ENCODE data around the gene RNF14.

RNF14 gene

DNA sequence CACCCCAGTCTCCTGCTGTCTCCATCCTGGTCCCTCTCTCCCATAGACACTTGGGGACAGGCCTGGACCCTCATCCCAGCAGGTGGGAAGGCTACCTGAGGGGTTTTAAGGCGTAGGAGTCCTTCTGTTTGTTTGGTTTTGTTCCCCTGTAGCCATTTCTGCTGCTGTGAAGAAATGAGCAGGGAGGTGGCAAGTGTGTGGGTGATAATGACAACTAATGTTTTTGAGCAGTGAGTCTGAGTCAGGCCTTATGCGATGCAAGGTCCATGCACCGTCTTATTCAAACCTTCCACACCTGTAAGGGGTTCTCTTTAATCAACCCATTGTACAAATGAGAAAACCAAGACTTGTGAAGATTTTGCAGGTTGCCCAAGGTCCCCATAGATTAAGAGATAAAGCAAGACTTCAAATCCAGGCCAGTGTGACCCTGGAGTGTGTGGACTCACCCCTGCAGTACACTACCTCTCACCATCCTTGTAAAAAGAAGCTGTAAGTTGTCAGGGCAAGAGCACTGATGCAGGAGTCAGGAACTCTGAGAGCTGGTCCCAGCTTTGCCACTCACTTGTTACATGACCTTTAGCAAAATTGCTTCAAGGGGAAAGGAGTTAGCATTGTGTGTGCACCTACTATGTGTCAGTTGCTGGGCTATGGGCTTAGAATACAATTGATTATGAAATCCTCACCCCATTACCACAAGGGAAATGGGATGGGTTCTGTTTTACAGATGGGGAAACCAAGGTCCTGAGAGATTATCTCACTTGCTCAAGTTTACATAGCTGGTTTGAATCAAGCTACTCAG lies 18.5 kb upstream of the RNF14 start:
- Histone ChIP-seq H3K27ac (no peak overlapping the region), H3K27me3 (replicated peaks) (no peaks in the 10 kb centered on the region), H3K4me3 (ENCODE audit: low read depth, low read length) (no peak overlapping the region), H3K36me3 (replicated peaks) (no peaks in the 10 kb centered on the region)
- DNase-seq, result no peak
- TF ChIP-seq, protein P1, sequence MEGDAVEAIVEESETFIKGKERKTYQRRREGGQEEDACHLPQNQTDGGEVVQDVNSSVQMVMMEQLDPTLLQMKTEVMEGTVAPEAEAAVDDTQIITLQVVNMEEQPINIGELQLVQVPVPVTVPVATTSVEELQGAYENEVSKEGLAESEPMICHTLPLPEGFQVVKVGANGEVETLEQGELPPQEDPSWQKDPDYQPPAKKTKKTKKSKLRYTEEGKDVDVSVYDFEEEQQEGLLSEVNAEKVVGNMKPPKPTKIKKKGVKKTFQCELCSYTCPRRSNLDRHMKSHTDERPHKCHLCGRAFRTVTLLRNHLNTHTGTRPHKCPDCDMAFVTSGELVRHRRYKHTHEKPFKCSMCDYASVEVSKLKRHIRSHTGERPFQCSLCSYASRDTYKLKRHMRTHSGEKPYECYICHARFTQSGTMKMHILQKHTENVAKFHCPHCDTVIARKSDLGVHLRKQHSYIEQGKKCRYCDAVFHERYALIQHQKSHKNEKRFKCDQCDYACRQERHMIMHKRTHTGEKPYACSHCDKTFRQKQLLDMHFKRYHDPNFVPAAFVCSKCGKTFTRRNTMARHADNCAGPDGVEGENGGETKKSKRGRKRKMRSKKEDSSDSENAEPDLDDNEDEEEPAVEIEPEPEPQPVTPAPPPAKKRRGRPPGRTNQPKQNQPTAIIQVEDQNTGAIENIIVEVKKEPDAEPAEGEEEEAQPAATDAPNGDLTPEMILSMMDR (IDR thresholded peaks at IDR 0.05; ENCODE audit: low read depth, low read length, missing control alignments), result no peak
- in situ Hi-C loops (cut with HindIII; ENCODE audit: low pct_ligation_motif_present, low sequenced_read_pairs), result no loop called here

DNA sequence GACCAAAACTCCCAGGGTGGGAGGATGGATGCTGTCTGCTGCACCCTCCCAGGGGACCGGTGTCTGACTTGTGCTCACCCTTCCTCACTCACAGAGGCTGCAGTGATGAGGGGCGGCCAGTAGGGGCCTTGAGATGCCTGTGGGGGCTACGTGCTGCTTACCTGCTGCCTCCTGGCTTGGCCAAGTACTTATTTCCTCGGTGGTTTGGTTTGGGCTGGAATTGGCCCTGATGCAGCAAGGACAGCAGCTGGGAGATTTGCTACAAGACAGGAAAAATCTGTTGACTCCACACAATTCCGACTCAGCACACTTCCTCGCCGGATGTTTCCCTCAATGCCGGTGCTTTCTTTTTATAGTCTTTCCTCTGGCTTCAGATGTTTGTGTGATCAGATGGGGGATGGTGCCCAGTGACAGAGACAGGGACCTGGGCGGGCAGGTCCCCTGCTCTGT lies 17.5 kb upstream of the RNF14 start:
- in situ Hi-C loops (cut with HindIII; ENCODE audit: low pct_ligation_motif_present, low sequenced_read_pairs), result no loop called here
- DNase-seq, result no peak
- no peaks in the 10 kb centered on the region for H3K27me3 ChIP-seq (replicated peaks)

DNA sequence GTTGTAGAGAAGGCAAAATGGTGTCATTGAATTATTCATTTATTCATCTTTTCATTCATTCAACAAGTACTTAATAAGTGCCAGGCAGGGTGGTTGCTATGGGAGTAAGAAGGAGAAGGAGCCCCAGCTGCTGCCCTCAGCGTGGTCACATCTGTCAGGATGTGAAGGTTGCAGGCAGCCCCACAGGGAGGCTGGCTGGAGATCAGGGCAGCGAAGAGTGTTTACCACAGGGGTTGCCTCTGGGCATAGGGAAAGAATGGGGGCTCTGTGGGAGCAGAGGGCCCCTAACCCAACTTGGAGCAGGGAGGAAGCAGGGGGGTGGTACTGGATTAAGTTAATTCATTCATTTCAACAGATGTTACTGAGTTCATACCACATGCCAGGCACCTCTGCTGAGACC lies 16.9 kb upstream of the RNF14 start:
- Histone ChIP-seq H3K27me3 (replicated peaks) (no peaks in the 10 kb centered on the region), H3K36me3 (replicated peaks) (no peaks in the 10 kb centered on the region), H3K4me3 (ENCODE audit: low read depth, low read length) (no peak overlapping the region), H3K27ac (no peak overlapping the region)
- in situ Hi-C loops (cut with HindIII; ENCODE audit: low pct_ligation_motif_present, low sequenced_read_pairs), result no loop called here
- TF ChIP-seq, protein P1 (IDR thresholded peaks at IDR 0.05; ENCODE audit: low read depth, low read length, missing control alignments), result no peak
- DNase-seq, result no peak

More for the DNA sequence above, 17.5 kb upstream of the RNF14 start:
- H3K36me3 ChIP-seq (replicated peaks), result no peaks in the 10 kb centered on the region
- H3K4me3 ChIP-seq (ENCODE audit: low read depth, low read length), result no peak overlapping the region
- H3K27ac ChIP-seq, result no peak overlapping the region
- TF ChIP-seq, protein P1 (IDR thresholded peaks at IDR 0.05; ENCODE audit: low read depth, low read length, missing control alignments), result peak; percentile 77

DNA sequence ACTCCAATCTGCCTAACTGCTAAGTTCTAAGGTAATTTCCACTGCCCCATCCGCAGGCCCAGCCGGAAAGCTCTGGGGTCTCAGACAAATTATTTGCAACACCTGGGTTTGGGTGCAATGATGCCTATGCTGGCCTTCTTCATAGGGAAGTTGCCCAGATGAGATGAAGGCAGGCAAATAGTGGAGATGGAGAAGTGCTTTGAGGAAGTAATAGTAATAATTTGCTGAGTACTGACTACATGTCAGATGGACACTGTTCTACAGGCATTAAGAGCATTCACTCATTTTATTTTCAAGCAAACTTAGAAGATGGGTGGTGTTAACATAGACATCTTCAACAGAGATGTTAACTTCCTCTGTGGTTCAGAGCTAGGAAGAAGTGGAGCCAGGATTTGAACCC lies 14.7 kb upstream of the RNF14 start:
- no peaks in the 10 kb centered on the region for H3K27me3 ChIP-seq (replicated peaks)
- DNase-seq, result no peak
- H3K36me3 ChIP-seq (replicated peaks), result no peaks in the 10 kb centered on the region
- in situ Hi-C loops (cut with HindIII; ENCODE audit: low pct_ligation_motif_present, low sequenced_read_pairs), result no loop called here
- H3K27ac ChIP-seq, result no peak overlapping the region
- H3K4me3 ChIP-seq (ENCODE audit: low read depth, low read length), result no peak overlapping the region
- TF ChIP-seq, protein P1 (IDR thresholded peaks at IDR 0.05; ENCODE audit: low read depth, low read length, missing control alignments), result no peak

DNA sequence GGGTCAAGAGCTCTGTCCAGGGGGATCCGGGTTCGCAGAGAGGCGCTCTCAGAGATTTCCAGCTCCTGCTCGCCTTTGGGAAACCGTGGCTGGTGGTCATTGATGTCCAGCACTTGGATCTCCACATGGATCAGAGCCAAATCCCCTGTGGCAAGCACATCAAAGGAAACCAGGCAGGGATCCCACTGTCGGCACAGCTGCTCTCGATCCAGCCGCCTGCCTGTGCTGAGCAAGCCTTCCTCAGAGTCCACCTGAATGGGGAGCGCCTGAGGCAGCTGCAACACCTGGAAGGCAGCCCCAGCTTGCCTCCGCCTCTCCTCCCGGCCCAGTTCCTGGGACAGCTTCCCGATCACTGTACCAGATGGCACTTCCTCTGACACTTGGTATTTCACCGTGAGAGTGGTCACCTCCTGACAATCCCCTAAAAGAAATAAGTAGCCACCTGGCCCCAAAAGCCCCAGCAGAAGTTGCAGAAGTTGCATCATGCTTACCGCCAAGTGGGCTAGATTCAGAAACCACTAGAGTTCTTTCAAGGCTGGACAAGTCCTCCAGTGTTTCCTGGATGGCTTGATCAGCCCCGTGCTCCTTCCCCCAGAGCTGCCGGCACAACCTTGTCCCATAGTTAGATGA lies 11.4 kb upstream of the RNF14 start:
- Histone ChIP-seq H3K27ac (no peak overlapping the region), H3K27me3 (replicated peaks) (no peaks in the 10 kb centered on the region), H3K36me3 (replicated peaks) (no peaks in the 10 kb centered on the region), H3K4me3 (ENCODE audit: low read depth, low read length) (no peak overlapping the region)
- in situ Hi-C loops (cut with HindIII; ENCODE audit: low pct_ligation_motif_present, low sequenced_read_pairs), result no loop called here
- DNase-seq, result no peak
- TF ChIP-seq, protein P1 (IDR thresholded peaks at IDR 0.05; ENCODE audit: low read depth, low read length, missing control alignments), result no peak
